K562 (cell line): Measurements from ENCODE around the gene RNF39. TPM values are rescaled to one million over a fixed set of nuclear protein-coding genes. Genes with fewer than 3 reads are reported as not detected.

Experiments
- ATAC-seq: fragments of 200-7000 bp; cut with Tn5 transposase; 3 replicates; pipeline ENCODE4 v1.9.1; 2020; ENCODE audit warnings: moderate library complexity
- BruUV-seq: library from RNA; stranded (reverse); fragments of 400-500 nt; replicated peaks from 2 replicates; lab custom pipeline; 2021; lab: Mats Ljungman, UMichigan
- CTCF ChIA-PET: fragments of 300-600 bp; formaldehyde crosslinking; extraction: SDS; loops from one replicate; lab custom pipeline; 2021; ENCODE audit warnings: low intra/inter-chr PET ratio; lab: Yijun Ruan, JAX
- POLR2A ChIA-PET: fragments of 300-600, 350-650 bp; sonication (Branson Sonifier 250); formaldehyde crosslinking; extraction: SDS; loops from one replicate; lab custom pipeline; 2021; ENCODE audit warnings: antibody characterized with exemption, inconsistent platforms; lab: Yijun Ruan, JAX
- DNase-seq, 4 experiments: peaks; one replicate each; pipeline versions ENCODE4 v3.0.0 to v3.0.0-alpha.2; 2011 to 2018; ENCODE audit warnings: low spot score in 3 of 4, mixed read lengths in 3 of 4; ENCODE audit errors: extremely low read depth in 1 of 4
- FAIRE-seq: peaks from 2 replicates; lab custom pipeline; 2011; peaks lifted over from hg19 to GRCh38; lab: Jason Lieb, UNC
- H2AFZ ChIP-seq: 2 replicates; pipeline ENCODE4 v1.6.0; 2011; ENCODE audit warnings: low read depth, low read length, control low read depth, inconsistent platforms
- H3K27ac ChIP-seq: fragments of 200-600 bp; 3 replicates; pipeline ENCODE4 v1.8.0; 2011; ENCODE audit warnings: low read depth, mild to moderate bottlenecking, control low read depth, inconsistent platforms, low read length, moderate library complexity, mixed read lengths; ENCODE audit errors: extremely low read depth
- H3K27me3 ChIP-seq, 2 experiments: fragments of 300-600 bp in 1 of 2; 2 replicates in 1 of 2; 3 replicates in 1 of 2; pipeline versions ENCODE4 v1.6.0 to v1.8.0; 2011; ENCODE audit warnings: inconsistent platforms in 2 of 2, low read length in 2 of 2, mild to moderate bottlenecking in 1 of 2, mixed read lengths in 1 of 2, moderate library complexity in 1 of 2; ENCODE audit not compliant: control insufficient read depth in 2 of 2, insufficient read depth in 2 of 2
- H3K36me3 ChIP-seq: fragments of 300-600 bp; 3 replicates; pipeline ENCODE4 v1.8.0; 2011; ENCODE audit warnings: mild to moderate bottlenecking, low read length, inconsistent platforms; ENCODE audit not compliant: control insufficient read depth, insufficient read depth
- H3K4me1 ChIP-seq, 2 experiments: fragments of 200-600 bp in 1 of 2; replicated peaks in 1 of 2; 2 replicates in 1 of 2; 3 replicates in 1 of 2; pipeline versions ENCODE4 v1.5.1 to v1.8.0; 2011; ENCODE audit warnings: inconsistent platforms in 2 of 2, low read length in 2 of 2, mild to moderate bottlenecking in 1 of 2, mixed read lengths in 1 of 2, moderate library complexity in 1 of 2; ENCODE audit not compliant: control insufficient read depth in 2 of 2, insufficient read depth in 2 of 2
- H3K4me2 ChIP-seq: 2 replicates; pipeline ENCODE4 v1.6.1; 2011; ENCODE audit warnings: low read length, control low read depth, inconsistent platforms, mixed read lengths; ENCODE audit not compliant: insufficient read depth
- H3K4me3 ChIP-seq: fragments of 200-600 bp; sonication (generic), shearing (Covaris generic); 2 replicates; pipeline ENCODE4 v1.5.1; 2016; ENCODE audit warnings: control low read depth, inconsistent platforms
- H3K79me2 ChIP-seq: fragments of 200-600 bp; 3 replicates; pipeline ENCODE4 v1.8.0; 2011; ENCODE audit warnings: low read length, inconsistent platforms; ENCODE audit not compliant: control insufficient read depth, insufficient read depth
- H3K9ac ChIP-seq, 2 experiments: 2 replicates each; pipeline versions ENCODE4 v1.6.0 to v1.6.1; 2011; ENCODE audit warnings: low read depth in 2 of 2, low read length in 2 of 2, control low read depth in 1 of 2, inconsistent platforms in 1 of 2, mild to moderate bottlenecking in 1 of 2, mixed read lengths in 1 of 2; ENCODE audit not compliant: insufficient read depth in 1 of 2
- H3K9me1 ChIP-seq: one replicate; pipeline ENCODE4 v1.6.0; 2011; ENCODE audit warnings: inconsistent platforms, mild to moderate bottlenecking, low read length, moderate library complexity; ENCODE audit not compliant: control insufficient read depth, insufficient read depth
- H3K9me3 ChIP-seq: replicated peaks from 2 replicates; pipeline ENCODE4 v1.5.1; 2011; ENCODE audit warnings: low read depth, low read length, inconsistent platforms; ENCODE audit not compliant: control insufficient read depth, insufficient read depth
- H4K20me1 ChIP-seq: replicated peaks from 2 replicates; pipeline ENCODE4 v1.6.1; 2011; ENCODE audit warnings: low read length, inconsistent platforms, mixed read lengths; ENCODE audit not compliant: control insufficient read depth, insufficient read depth
- CBX5 ChIP-seq: IDR thresholded peaks from 2 replicates; pipeline ENCODE4 v1.6.1; 2014; ENCODE audit warnings: low read depth, borderline replicate concordance
- FOXJ3 ChIP-seq: sonication (generic); formaldehyde crosslinking; IDR thresholded peaks from 2 replicates; pipeline ENCODE4 v1.4.0; 2020; ENCODE audit warnings: mild to moderate bottlenecking, missing genetic modification reagents
- GTF2E2 ChIP-seq: fragments of 200-800 bp; sonication (Bioruptor generic); IDR thresholded peaks from 2 replicates; pipeline ENCODE4 v1.6.1; 2016; ENCODE audit warnings: missing genetic modification characterization, missing compliant biosample characterization
- POLR2B ChIP-seq: fragments of 450-650 bp; IDR thresholded peaks from 2 replicates; pipeline ENCODE4 v1.6.1; 2018; ENCODE audit warnings: low read depth; ENCODE audit not compliant: partially characterized antibody
- POLR3G ChIP-seq: IDR thresholded peaks from 2 replicates; pipeline ENCODE4 v1.6.1; 2011; ENCODE audit not compliant: insufficient read length, insufficient replicate concordance; ENCODE audit errors: extremely low read depth
- PURB ChIP-seq: sonication (generic); formaldehyde crosslinking; IDR thresholded peaks from 2 replicates; pipeline ENCODE4 v1.9.0; 2021; ENCODE audit warnings: low read depth, mild to moderate bottlenecking, missing genetic modification reagents
- ZBTB7A ChIP-seq: IDR thresholded peaks from 2 replicates; pipeline ENCODE4 v1.6.1; 2011; ENCODE audit warnings: low read depth, mild to moderate bottlenecking, low read length, moderate library complexity, borderline replicate concordance; ENCODE audit not compliant: control insufficient read depth
- ZFP91 ChIP-seq: sonication (generic); formaldehyde crosslinking; IDR thresholded peaks from 2 replicates; pipeline ENCODE4 v1.8.0; 2022; ENCODE audit warnings: mild to moderate bottlenecking, missing genetic modification reagents
- WGBS: fragments of 100-300 bp; shearing (Covaris generic); methylation state at CpG from one replicate; pipeline ENCODE4 v1.1.6; 2016; ENCODE audit warnings: low coverage, mixed read lengths; ENCODE audit not compliant: insufficient coverage; ENCODE audit errors: missing lambda C conversion rate; 5-methylcytosine and 5-hydroxymethylcytosine counted together
- in situ Hi-C: fragments of 300-500 bp; cut with MboI; formaldehyde crosslinking; loops from 4 replicates; pipeline ENCODE4 v1.15.0; 2018; ENCODE audit warnings: inconsistent platforms, mixed read lengths
- intact Hi-C: fragments of 100-400 bp; cut with micrococcal nuclease; formaldehyde crosslinking; loops from 2 replicates; pipeline ENCODE4 v1.14.2; 2022
- polyA plus RNA-seq, 8 experiments: library from polyadenylated mRNA; depleted of rRNA in 4 of 8; stranded (reverse) in 5 of 8; unstranded in 3 of 8; fragments of >200 nt; fragmentation: Nextera tagmentation in 2 of 8; fragmentation: Illumina TruSeq in 1 of 8; extraction: Ambion mirVana in 2 of 8; extraction: Trizol in 1 of 8; gene quantifications; 2 replicates each; pipeline versions ENCODE4 v1.2.1 to v1.2.3, GENCODE V29; 2011 to 2014; ENCODE audit warnings: inconsistent platforms in 1 of 8, missing spikeins in 1 of 8
- total RNA-seq, 7 experiments: library from RNA; depleted of rRNA in 6 of 7; stranded (reverse); fragments of >200 nt in 6 of 7; fragmentation: Illumina TruSeq in 2 of 7; extraction: Trizol in 2 of 7; gene quantifications; 2 replicates each; pipeline versions ENCODE4 v1.2.1 to v1.2.3, GENCODE V29; 2011 to 2021; ENCODE audit warnings: low replicate concordance in 1 of 7
- TF ChIP-seq, protein P1 (sequence below), 3 experiments: IDR thresholded peaks in 2 of 3; conservative IDR thresholded peaks in 1 of 3; 2 replicates each; pipeline ENCODE4 v1.5.1; 2011 to 2012; ENCODE audit warnings: low read length in 3 of 3, mild to moderate bottlenecking in 3 of 3, control low read depth in 2 of 3, improper control_type of control experiment in 1 of 3, inconsistent platforms in 1 of 3, low read depth in 1 of 3, mixed read lengths in 1 of 3, moderate library complexity in 1 of 3; ENCODE audit not compliant: insufficient read depth in 2 of 3

The RNF39 gene
- total and polyA plus RNA-seq, 9 of the 15 experiments (the other 6 are each of a cell fraction or from before 2014, with no cell fraction given), result not detected

- TF ChIP-seq, protein P1, sequence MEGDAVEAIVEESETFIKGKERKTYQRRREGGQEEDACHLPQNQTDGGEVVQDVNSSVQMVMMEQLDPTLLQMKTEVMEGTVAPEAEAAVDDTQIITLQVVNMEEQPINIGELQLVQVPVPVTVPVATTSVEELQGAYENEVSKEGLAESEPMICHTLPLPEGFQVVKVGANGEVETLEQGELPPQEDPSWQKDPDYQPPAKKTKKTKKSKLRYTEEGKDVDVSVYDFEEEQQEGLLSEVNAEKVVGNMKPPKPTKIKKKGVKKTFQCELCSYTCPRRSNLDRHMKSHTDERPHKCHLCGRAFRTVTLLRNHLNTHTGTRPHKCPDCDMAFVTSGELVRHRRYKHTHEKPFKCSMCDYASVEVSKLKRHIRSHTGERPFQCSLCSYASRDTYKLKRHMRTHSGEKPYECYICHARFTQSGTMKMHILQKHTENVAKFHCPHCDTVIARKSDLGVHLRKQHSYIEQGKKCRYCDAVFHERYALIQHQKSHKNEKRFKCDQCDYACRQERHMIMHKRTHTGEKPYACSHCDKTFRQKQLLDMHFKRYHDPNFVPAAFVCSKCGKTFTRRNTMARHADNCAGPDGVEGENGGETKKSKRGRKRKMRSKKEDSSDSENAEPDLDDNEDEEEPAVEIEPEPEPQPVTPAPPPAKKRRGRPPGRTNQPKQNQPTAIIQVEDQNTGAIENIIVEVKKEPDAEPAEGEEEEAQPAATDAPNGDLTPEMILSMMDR (IDR thresholded peaks at IDR 0.05 in 2 of 3, conservative IDR thresholded peaks at IDR 0.05 in 1 of 3; ENCODE audit: insufficient read depth in 2 of 3, low read depth in 1 of 3, low read length in 3 of 3), result peak; percentile 58 to 77 (median 65)
- peak; percentile 96 for TF ChIP-seq ZBTB7A
- TF ChIP-seq, all 486 proteins: peak for 5
These were observed 492 bp upstream of the RNF39 start (continued) for GRCh38 chr6:30075790-30076732.

- H3K4me1 ChIP-seq, result peaks cover 0 to 27% of the 10 kb centered on the region in 2 experiments; a peak in 2 of 5 replicates
- ATAC-seq (no peak; the same call in 2 of the 3 replicates), FAIRE-seq (no peak), DNase-seq (no peak)
- H3K27me3 ChIP-seq, result peaks cover 25 to 44% of the 10 kb centered on the region in 2 experiments; a peak in 4 of 5 replicates
- intact Hi-C loops, result no loop called here
- H3K9ac ChIP-seq, result no peak overlapping the region
- 28% methylated on average over 36 of the region's 37 CpGs for WGBS
- H3K9me1 ChIP-seq, result no peaks in the 10 kb centered on the region
- H3K79me2 ChIP-seq, result no peaks in the 10 kb centered on the region
- ChIA-PET CTCF (interaction anchor here (1.2 kb wide), 1 partner anchor 56 kb away, joined by 3 read pairs; no protein-coding TSS in a partner anchor), POLR2A (interaction anchor here (1.0 to 1.4 kb wide), 2 partner anchors 13 to 540 kb away, joined by 3 to 5 read pairs; partner anchors contain the start of gene POLR1H)
- in situ Hi-C loops, result no loop called here
- H3K4me2 ChIP-seq, result no peak overlapping the region
- TF ChIP-seq POLR2B (no peak), ZFP91 (no peak), PURB (CRISPR knock-in tag) (no peak), POLR3G (no peak), FOXJ3 (CRISPR knock-in tag) (no peak), CBX5 (no peak), GTF2E2 (tag) (no peak)
- no peaks in the 10 kb centered on the region for H3K9me3 ChIP-seq
- H2AFZ ChIP-seq, result no peak overlapping the region
- no TSS peak for BruUV-seq
- H3K36me3 ChIP-seq, result peaks cover 7% of the 10 kb centered on the region; the same call in 2 of the 3 replicates
- no peak overlapping the region for H3K4me3 ChIP-seq
- 0 out of 2 replicates have a peak, but pooled peaks cover 4% of the 10 kb centered on the region for H4K20me1 ChIP-seq
- no peak overlapping the region for H3K27ac ChIP-seq
These were observed 1.1 kb downstream of the RNF39 start for GRCh38 chr6:30074331-30075093.
